NT2/D1 (cell line): ENCODE results near the gene ARSG.
"Not testable (repeated sequence)": the region's sequence is repeated elsewhere in the genome, so short reads cannot be mapped to it uniquely, and the experiment has no call there.

Experiments
- DNase-seq: peaks from one replicate; pipeline ENCODE4 v3.0.0-alpha.2; 2011; ENCODE audit warnings: low read depth, low spot score
- H3K27me3 ChIP-seq: 2 replicates; pipeline ENCODE4 v1.6.0; 2011; ENCODE audit warnings: mild to moderate bottlenecking; ENCODE audit not compliant: insufficient read length, insufficient read depth
- H3K36me3 ChIP-seq: 2 replicates; pipeline ENCODE4 v1.6.1; 2011; ENCODE audit warnings: mild to moderate bottlenecking, low read length, mixed read lengths; ENCODE audit not compliant: insufficient read depth, insufficient read length
- H3K4me1 ChIP-seq: 2 replicates; pipeline ENCODE4 v1.5.1; 2011; ENCODE audit not compliant: insufficient read depth, insufficient read length
- H3K4me3 ChIP-seq: 2 replicates; pipeline ENCODE4 v1.5.1; 2011; ENCODE audit warnings: low read depth; ENCODE audit not compliant: insufficient read length
- H3K9ac ChIP-seq: 2 replicates; pipeline ENCODE4 v1.6.0; 2011; ENCODE audit warnings: low read depth; ENCODE audit not compliant: insufficient read length
- H3K9me3 ChIP-seq: 2 replicates; pipeline ENCODE4 v1.5.1; 2011; ENCODE audit warnings: mild to moderate bottlenecking, low read length; ENCODE audit not compliant: insufficient read depth
- SUZ12 ChIP-seq: IDR thresholded peaks from 2 replicates; pipeline ENCODE4 v1.6.1; 2011; ENCODE audit not compliant: insufficient read length, insufficient read depth; ENCODE audit errors: extremely low read depth
- YY1 ChIP-seq: IDR thresholded peaks from 2 replicates; pipeline ENCODE4 v1.6.1; 2011; ENCODE audit not compliant: insufficient read length, insufficient read depth
- ZNF274 ChIP-seq: IDR thresholded peaks from 2 replicates; pipeline ENCODE4 v1.6.1; 2011; ENCODE audit warnings: mild to moderate bottlenecking, low read depth, low read length

The ARSG gene

DNA sequence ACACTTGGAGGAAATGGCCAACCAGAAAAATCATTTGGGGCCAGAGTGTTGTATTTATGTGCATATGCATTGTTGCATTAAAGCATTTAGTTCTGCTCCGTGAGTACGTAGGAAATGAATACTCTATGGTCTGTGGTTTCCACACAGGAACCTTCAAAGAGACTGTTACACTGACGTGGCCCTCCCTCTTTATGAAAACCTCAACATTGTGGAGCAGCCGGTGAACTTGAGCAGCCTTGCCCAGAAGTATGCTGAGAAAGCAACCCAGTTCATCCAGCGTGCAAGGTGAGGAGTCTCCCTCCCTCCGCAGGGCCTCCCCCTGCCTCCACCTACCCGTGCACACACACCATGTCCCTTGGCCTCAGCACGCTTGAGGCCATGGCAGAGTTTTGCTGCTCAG, 65.2 kb downstream of the ARSG start:
- H3K9ac ChIP-seq, result no peak overlapping the region
- TF ChIP-seq SUZ12 (no peak), YY1 (no peak), ZNF274 (no peak)
- no peak overlapping the region for H3K4me3 ChIP-seq
- no peaks in the 10 kb centered on the region for H3K9me3 ChIP-seq
- H3K4me1 ChIP-seq, result peaks cover 2% of the 10 kb centered on the region
- DNase-seq, result no peak
- no peaks in the 10 kb centered on the region for H3K27me3 ChIP-seq
- no peaks in the 10 kb centered on the region for H3K36me3 ChIP-seq

DNA sequence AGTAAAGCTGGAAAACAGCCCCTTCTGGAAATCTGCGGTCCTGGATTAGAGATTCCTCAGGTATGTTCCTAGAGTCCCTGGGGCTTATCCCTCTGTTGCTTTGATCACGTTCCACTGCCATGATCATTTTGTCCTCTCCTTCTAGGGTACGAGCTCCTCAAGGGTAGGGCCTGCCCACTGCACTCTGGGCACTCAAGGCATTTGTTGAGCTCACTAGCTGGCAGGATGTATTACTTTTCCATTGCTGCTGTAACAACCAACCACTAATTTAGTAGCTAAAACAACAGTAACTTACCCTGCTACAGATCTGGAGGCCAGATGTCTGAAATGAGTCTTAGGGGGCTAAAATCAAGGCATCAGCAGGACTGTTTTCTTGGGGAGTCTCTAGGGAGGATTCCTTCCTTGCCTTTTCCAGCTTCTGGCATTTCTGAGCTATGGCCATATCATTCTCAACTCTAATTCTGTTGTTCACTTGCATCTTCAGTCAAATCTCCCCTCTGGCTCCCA, 65.7 kb downstream of the ARSG start:
- no peaks in the 10 kb centered on the region for H3K9me3 ChIP-seq
- H3K4me3 ChIP-seq, result no peak overlapping the region
- no peak for TF ChIP-seq ZNF274
- no peak for TF ChIP-seq SUZ12
- no peak for TF ChIP-seq YY1
- no peak overlapping the region for H3K9ac ChIP-seq
- DNase-seq, result no peak
- H3K4me1 ChIP-seq, result peaks cover 2% of the 10 kb centered on the region
- H3K27me3 ChIP-seq, result no peaks in the 10 kb centered on the region
- H3K36me3 ChIP-seq, result no peaks in the 10 kb centered on the region

DNA sequence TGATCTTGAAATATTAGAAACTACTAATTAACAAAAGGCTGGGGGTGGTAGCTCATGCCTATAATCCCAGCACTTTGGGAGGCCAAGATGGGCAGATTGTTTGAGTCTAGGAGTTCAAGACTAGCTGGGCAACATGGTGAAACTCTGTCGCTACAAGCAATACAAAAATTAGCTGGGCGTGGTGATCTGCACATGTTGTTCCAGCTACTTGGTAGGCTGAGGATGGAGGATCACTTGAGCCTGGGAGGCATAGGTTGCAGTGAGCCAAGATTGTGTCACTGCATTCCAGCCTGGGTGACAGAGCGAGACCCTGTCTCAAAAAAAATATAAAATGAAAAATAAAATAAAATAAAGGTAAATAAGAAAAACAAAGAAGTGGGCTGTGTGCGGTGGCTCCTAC, 66.6 kb downstream of the ARSG start:
- no peak for TF ChIP-seq ZNF274
- TF ChIP-seq YY1, result no peak
- TF ChIP-seq SUZ12, result no peak
- Histone ChIP-seq H3K9ac (no peak overlapping the region), H3K4me3 (no peak overlapping the region), H3K9me3 (no peaks in the 10 kb centered on the region), H3K4me1 (peaks cover 2% of the 10 kb centered on the region), H3K27me3 (no peaks in the 10 kb centered on the region), H3K36me3 (no peaks in the 10 kb centered on the region)
- no peak for DNase-seq

- TF ChIP-seq SUZ12 (no peak), YY1 (no peak), ZNF274 (no peak)
- DNase-seq, result no peak
- H3K9ac ChIP-seq, result no peak overlapping the region
These were observed 68.7 kb downstream of the ARSG start for GRCh38 chr17:68359791-68360535.

GRCh38 chr17:68365469-68365868, 74.2 kb downstream of the ARSG start:
- H3K4me3 ChIP-seq, result no peak overlapping the region
- no peaks in the 10 kb centered on the region for H3K9me3 ChIP-seq
- DNase-seq, result no peak
- no peak for TF ChIP-seq YY1
- TF ChIP-seq ZNF274, result no peak
- TF ChIP-seq SUZ12, result no peak
- H3K36me3 ChIP-seq, result no peaks in the 10 kb centered on the region
- no peaks in the 10 kb centered on the region for H3K27me3 ChIP-seq
- H3K4me1 ChIP-seq, result no peaks in the 10 kb centered on the region
- H3K9ac ChIP-seq, result no peak overlapping the region

More at GRCh38 chr17:68359791-68360535, 68.7 kb downstream of the ARSG start:
- no peak overlapping the region for H3K4me3 ChIP-seq
- peaks cover 2% of the 10 kb centered on the region for H3K4me1 ChIP-seq
- no peaks in the 10 kb centered on the region for H3K36me3 ChIP-seq
- H3K9me3 ChIP-seq, result no peaks in the 10 kb centered on the region
- no peaks in the 10 kb centered on the region for H3K27me3 ChIP-seq

DNA sequence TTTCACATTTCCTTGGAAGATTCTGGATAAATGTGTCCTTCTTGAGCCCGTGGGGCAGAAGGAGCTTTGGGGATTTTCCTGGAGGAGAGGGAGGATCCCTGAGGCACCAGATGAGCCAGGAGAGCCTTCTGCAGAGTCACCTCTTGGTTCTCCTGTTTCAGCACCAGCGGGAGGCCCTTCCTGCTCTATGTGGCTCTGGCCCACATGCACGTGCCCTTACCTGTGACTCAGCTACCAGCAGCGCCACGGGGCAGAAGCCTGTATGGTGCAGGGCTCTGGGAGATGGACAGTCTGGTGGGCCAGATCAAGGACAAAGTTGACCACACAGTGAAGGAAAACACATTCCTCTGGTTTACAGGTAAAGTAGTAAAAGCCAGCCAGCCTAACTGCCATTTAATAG, 77.1 kb downstream of the ARSG start:
- Histone ChIP-seq H3K9me3 (no peaks in the 10 kb centered on the region), H3K4me3 (no peak overlapping the region), H3K36me3 (no peaks in the 10 kb centered on the region), H3K4me1 (no peaks in the 10 kb centered on the region), H3K9ac (no peak overlapping the region), H3K27me3 (no peaks in the 10 kb centered on the region)
- TF ChIP-seq YY1, result no peak
- TF ChIP-seq SUZ12, result no peak
- TF ChIP-seq ZNF274, result no peak
- DNase-seq, result no peak

- no peaks in the 10 kb centered on the region for H3K36me3 ChIP-seq
These were observed 84.3 kb downstream of the ARSG start for GRCh38 chr17:68375566-68375965.

GRCh38 chr17:68376178-68376577, 84.9 kb downstream of the ARSG start:
- H3K36me3 ChIP-seq, H3K9ac ChIP-seq, H3K27me3 ChIP-seq, H3K4me1 ChIP-seq, DNase-seq, H3K4me3 ChIP-seq, H3K9me3 ChIP-seq: not testable (repeated sequence)

More at GRCh38 chr17:68375566-68375965, 84.3 kb downstream of the ARSG start:
- Histone ChIP-seq H3K4me3 (no peak overlapping the region), H3K4me1 (peaks cover 4% of the 10 kb centered on the region), H3K9me3 (no peaks in the 10 kb centered on the region), H3K9ac (no peak overlapping the region), H3K27me3 (no peaks in the 10 kb centered on the region)
- TF ChIP-seq YY1, result no peak
- no peak for TF ChIP-seq SUZ12
- no peak for TF ChIP-seq ZNF274
- DNase-seq, result no peak
